NCI-H510A (cell line): Measurements from ENCODE around the gene GPS1.
A peak's percentile ranks its signal among the peaks of the same experiment; 100 is the strongest.

Source experiments
- DNase-seq: peaks from one replicate; lab custom pipeline; 2025; lab: John Stamatoyannopoulos, UW

The GPS1 gene

GRCh38 chr17:82014971-82015310 lies 36.8 kb upstream of the GPS1 start:
- no peak for DNase-seq

- no peak for DNase-seq
These were observed 36.3 kb upstream of the GPS1 start for GRCh38 chr17:82015311-82015971.

- no peak for DNase-seq
These were observed 35.4 kb upstream of the GPS1 start for GRCh38 chr17:82016061-82016874.

GRCh38 chr17:82016875-82017459 lies 34.7 kb upstream of the GPS1 start:
- DNase-seq = no peak

GRCh38 chr17:82017612-82018151 lies 34.0 kb upstream of the GPS1 start:
- DNase-seq = no peak

- peak; percentile 68 for DNase-seq
These were observed 33.3 kb upstream of the GPS1 start for GRCh38 chr17:82018152-82018988.

- no peak for DNase-seq
These were observed 32.6 kb upstream of the GPS1 start for GRCh38 chr17:82018989-82019689.

GRCh38 chr17:82019690-82020571 lies 31.8 kb upstream of the GPS1 start:
- DNase-seq = peak; percentile 48

GRCh38 chr17:82020572-82021106 lies 31.1 kb upstream of the GPS1 start:
- DNase-seq = no peak

GRCh38 chr17:82021107-82021899 lies 30.4 kb upstream of the GPS1 start:
- DNase-seq = peak; percentile 46

- no peak for DNase-seq
These were observed 29.8 kb upstream of the GPS1 start for GRCh38 chr17:82021900-82022309.

GRCh38 chr17:82022310-82022980 lies 29.3 kb upstream of the GPS1 start, which contains the start of gene CENPX:
TSS of gene CENPX (minus strand) at chr17:82022878. CDS start at chr17:82022861, 17 bp downstream.
- DNase-seq = no peak

GRCh38 chr17:82022981-82023446 lies 28.7 kb upstream of the GPS1 start, which contains the start of gene LRRC45:
TSS of gene LRRC45 (plus strand) at chr17:82023305. CDS start at chr17:82023644, 339 bp downstream.
- peak; percentile 99 for DNase-seq

GRCh38 chr17:82023447-82024241 lies 28.1 kb upstream of the GPS1 start:
- no peak for DNase-seq

- no peak for DNase-seq
These were observed 26.8 kb upstream of the GPS1 start for GRCh38 chr17:82024859-82025258.

- DNase-seq = no peak
These were observed 26.1 kb upstream of the GPS1 start for GRCh38 chr17:82025401-82026107.

- no peak for DNase-seq
These were observed 23.5 kb upstream of the GPS1 start for GRCh38 chr17:82028246-82028645.
